Panc1 (cell line): Measurements from ENCODE around the gene ERN2. TPM values are rescaled to one million over a fixed set of nuclear protein-coding genes. Genes with fewer than 3 reads are reported as not detected.

ENCODE experiments used
- ATAC-seq: fragments of 200-7000 bp; cut with Tn5 transposase; 2 replicates; pipeline ENCODE4 v1.9.1; 2020; ENCODE audit warnings: mild to moderate bottlenecking, moderate library complexity
- BruUV-seq: library from RNA; stranded (reverse); fragments of 400-500 nt; replicated peaks from 2 replicates; lab custom pipeline; 2021; lab: Mats Ljungman, UMichigan
- CTCF ChIA-PET: fragments of 300-600 bp; sonication (Branson Sonifier 250); formaldehyde crosslinking; loops from one replicate; lab custom pipeline; 2022; ENCODE audit warnings: antibody characterized with exemption; lab: Charles Lee
- POLR2A ChIA-PET: fragments of 300-600 bp; sonication (Branson Sonifier 250); formaldehyde crosslinking; loops from one replicate; lab custom pipeline; 2022; ENCODE audit warnings: antibody characterized with exemption; lab: Charles Lee
- DNase-seq: peaks from one replicate; pipeline ENCODE4 v3.0.0-alpha.2; 2010; ENCODE audit warnings: low read depth, low spot score
- H3K27ac ChIP-seq: 2 replicates; pipeline ENCODE4 v1.5.1; 2011; ENCODE audit warnings: mild to moderate bottlenecking, low read length, inconsistent platforms
- H3K27me3 ChIP-seq: fragments of 200-500 bp; sonication (Bioruptor generic); 2 replicates; pipeline ENCODE4 v1.6.0; 2014; ENCODE audit warnings: low read length, inconsistent platforms; ENCODE audit not compliant: control insufficient read depth, insufficient read depth
- H3K36me3 ChIP-seq: fragments of 200-500 bp; sonication (Bioruptor generic); 2 replicates; pipeline ENCODE4 v1.5.1; 2014; ENCODE audit warnings: inconsistent platforms, mild to moderate bottlenecking, low read length, moderate library complexity; ENCODE audit not compliant: control insufficient read depth, insufficient read depth
- H3K4me1 ChIP-seq: 2 replicates; pipeline ENCODE4 v1.5.1; 2011; ENCODE audit warnings: inconsistent platforms, mild to moderate bottlenecking, low read length, moderate library complexity; ENCODE audit not compliant: control insufficient read depth, insufficient read depth
- H3K4me3 ChIP-seq, 2 experiments: 2 replicates each; pipeline ENCODE4 v1.5.1; 2011 to 2012; ENCODE audit warnings: low read depth in 2 of 2, low read length in 2 of 2, mild to moderate bottlenecking in 2 of 2, inconsistent platforms in 1 of 2, moderate library complexity in 1 of 2
- H3K9me3 ChIP-seq: fragments of 200-500 bp; sonication (Bioruptor generic); 2 replicates; pipeline ENCODE4 v1.5.1; 2014; ENCODE audit warnings: low read depth, mild to moderate bottlenecking, inconsistent platforms, low read length, moderate library complexity; ENCODE audit not compliant: control insufficient read depth, insufficient read depth
- POLR2AphosphoS5 ChIP-seq: IDR thresholded peaks from 2 replicates; pipeline ENCODE4 v1.6.1; 2012; ENCODE audit warnings: mild to moderate bottlenecking, low read depth, low read length, moderate library complexity
- SIN3A ChIP-seq: IDR thresholded peaks from 2 replicates; pipeline ENCODE4 v1.6.1; 2012; ENCODE audit warnings: low read depth, mild to moderate bottlenecking, low read length, moderate library complexity, borderline replicate concordance; ENCODE audit not compliant: insufficient read depth
- TCF7L2 ChIP-seq: IDR thresholded peaks from 2 replicates; pipeline ENCODE4 v1.6.1; 2011; ENCODE audit warnings: mild to moderate bottlenecking, low read depth, low read length, inconsistent platforms
- in situ Hi-C: cut with HindIII; loops from 2 replicates; pipeline ENCODE4 v1.10.0; 2016; ENCODE audit warnings: low sequenced_read_pairs, low pct_unique_long_range_greater_than_20kb
- intact Hi-C: fragments of 100-400 bp; cut with micrococcal nuclease; formaldehyde crosslinking; loops from one replicate; pipeline ENCODE4 v1.10.0; 2022; ENCODE audit not compliant: unreplicated experiment
- total RNA-seq: library from RNA; stranded (reverse); gene quantifications from one replicate; pipeline ENCODE4 v1.2.1, GENCODE V29; 2021; ENCODE audit not compliant: unreplicated experiment
- TF ChIP-seq, protein P1 (sequence below), 2 experiments: IDR thresholded peaks; 2 replicates each; pipeline ENCODE4 v1.6.1; 2011 to 2012; ENCODE audit warnings: low read depth in 2 of 2, control low read depth in 1 of 2, low read length in 1 of 2, mild to moderate bottlenecking in 1 of 2, moderate library complexity in 1 of 2; ENCODE audit not compliant: insufficient read depth in 1 of 2
- TF ChIP-seq, protein P2 (sequence below): fragments of 450-650 bp; IDR thresholded peaks from 2 replicates; pipeline ENCODE4 v1.5.1; 2017; ENCODE audit warnings: mild to moderate bottlenecking

Gene ERN2
- total RNA-seq, 1 experiment from 2014 or later, result not detected

DNA sequence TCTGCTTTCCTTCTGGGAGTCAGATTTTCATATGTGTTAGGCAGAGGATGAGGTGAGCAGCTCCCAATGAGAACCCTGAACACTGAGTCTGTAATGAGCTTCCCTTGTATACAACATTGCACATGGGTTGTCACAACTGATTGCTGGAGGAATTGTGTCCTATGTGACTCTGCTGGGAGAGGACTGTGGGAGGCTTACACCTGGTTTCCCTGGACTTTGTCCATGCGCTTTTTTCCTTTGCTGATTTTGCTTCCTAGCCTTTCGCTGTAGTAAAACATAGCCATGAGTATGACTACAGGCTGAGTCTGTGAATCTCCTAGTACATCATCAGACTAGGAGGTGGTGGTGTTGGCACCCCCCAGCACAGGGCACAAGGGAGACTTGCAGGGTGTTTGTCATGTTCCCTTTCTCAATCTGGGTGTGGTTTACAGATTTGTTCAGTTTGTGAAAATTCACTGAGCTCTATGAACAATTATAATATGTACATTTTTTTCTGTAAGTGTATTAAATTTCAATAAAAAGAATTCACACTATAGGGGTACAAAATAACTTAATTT lies 36.0 kb downstream of the ERN2 start:
- no peak for DNase-seq
- H3K4me3 ChIP-seq, result no peak overlapping the region
- no peaks in the 10 kb centered on the region for H3K9me3 ChIP-seq
- POLR2A ChIA-PET, result no interaction called here
- intact Hi-C loops, result no loop called here
- peak overlapping the region; percentile 95; the same call in 1 of the 2 replicates for H3K27ac ChIP-seq
- ATAC-seq, result no peak
- TF ChIP-seq POLR2AphosphoS5 (no peak), SIN3A (no peak), TCF7L2 (no peak)
- TF ChIP-seq, protein P1, sequence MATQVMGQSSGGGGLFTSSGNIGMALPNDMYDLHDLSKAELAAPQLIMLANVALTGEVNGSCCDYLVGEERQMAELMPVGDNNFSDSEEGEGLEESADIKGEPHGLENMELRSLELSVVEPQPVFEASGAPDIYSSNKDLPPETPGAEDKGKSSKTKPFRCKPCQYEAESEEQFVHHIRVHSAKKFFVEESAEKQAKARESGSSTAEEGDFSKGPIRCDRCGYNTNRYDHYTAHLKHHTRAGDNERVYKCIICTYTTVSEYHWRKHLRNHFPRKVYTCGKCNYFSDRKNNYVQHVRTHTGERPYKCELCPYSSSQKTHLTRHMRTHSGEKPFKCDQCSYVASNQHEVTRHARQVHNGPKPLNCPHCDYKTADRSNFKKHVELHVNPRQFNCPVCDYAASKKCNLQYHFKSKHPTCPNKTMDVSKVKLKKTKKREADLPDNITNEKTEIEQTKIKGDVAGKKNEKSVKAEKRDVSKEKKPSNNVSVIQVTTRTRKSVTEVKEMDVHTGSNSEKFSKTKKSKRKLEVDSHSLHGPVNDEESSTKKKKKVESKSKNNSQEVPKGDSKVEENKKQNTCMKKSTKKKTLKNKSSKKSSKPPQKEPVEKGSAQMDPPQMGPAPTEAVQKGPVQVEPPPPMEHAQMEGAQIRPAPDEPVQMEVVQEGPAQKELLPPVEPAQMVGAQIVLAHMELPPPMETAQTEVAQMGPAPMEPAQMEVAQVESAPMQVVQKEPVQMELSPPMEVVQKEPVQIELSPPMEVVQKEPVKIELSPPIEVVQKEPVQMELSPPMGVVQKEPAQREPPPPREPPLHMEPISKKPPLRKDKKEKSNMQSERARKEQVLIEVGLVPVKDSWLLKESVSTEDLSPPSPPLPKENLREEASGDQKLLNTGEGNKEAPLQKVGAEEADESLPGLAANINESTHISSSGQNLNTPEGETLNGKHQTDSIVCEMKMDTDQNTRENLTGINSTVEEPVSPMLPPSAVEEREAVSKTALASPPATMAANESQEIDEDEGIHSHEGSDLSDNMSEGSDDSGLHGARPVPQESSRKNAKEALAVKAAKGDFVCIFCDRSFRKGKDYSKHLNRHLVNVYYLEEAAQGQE (IDR thresholded peaks at IDR 0.05; ENCODE audit: insufficient read depth in 1 of 2, low read depth in 2 of 2, low read length in 1 of 2), result no peak
- TF ChIP-seq, protein P2, sequence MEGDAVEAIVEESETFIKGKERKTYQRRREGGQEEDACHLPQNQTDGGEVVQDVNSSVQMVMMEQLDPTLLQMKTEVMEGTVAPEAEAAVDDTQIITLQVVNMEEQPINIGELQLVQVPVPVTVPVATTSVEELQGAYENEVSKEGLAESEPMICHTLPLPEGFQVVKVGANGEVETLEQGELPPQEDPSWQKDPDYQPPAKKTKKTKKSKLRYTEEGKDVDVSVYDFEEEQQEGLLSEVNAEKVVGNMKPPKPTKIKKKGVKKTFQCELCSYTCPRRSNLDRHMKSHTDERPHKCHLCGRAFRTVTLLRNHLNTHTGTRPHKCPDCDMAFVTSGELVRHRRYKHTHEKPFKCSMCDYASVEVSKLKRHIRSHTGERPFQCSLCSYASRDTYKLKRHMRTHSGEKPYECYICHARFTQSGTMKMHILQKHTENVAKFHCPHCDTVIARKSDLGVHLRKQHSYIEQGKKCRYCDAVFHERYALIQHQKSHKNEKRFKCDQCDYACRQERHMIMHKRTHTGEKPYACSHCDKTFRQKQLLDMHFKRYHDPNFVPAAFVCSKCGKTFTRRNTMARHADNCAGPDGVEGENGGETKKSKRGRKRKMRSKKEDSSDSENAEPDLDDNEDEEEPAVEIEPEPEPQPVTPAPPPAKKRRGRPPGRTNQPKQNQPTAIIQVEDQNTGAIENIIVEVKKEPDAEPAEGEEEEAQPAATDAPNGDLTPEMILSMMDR, result no peak
- in situ Hi-C loops, result no loop called here
- BruUV-seq, result no TSS peak
- no peaks in the 10 kb centered on the region for H3K27me3 ChIP-seq
- H3K36me3 ChIP-seq, result peaks cover 15% of the 10 kb centered on the region
- peaks cover 29% of the 10 kb centered on the region for H3K4me1 ChIP-seq
- CTCF ChIA-PET, result no interaction called here

DNA sequence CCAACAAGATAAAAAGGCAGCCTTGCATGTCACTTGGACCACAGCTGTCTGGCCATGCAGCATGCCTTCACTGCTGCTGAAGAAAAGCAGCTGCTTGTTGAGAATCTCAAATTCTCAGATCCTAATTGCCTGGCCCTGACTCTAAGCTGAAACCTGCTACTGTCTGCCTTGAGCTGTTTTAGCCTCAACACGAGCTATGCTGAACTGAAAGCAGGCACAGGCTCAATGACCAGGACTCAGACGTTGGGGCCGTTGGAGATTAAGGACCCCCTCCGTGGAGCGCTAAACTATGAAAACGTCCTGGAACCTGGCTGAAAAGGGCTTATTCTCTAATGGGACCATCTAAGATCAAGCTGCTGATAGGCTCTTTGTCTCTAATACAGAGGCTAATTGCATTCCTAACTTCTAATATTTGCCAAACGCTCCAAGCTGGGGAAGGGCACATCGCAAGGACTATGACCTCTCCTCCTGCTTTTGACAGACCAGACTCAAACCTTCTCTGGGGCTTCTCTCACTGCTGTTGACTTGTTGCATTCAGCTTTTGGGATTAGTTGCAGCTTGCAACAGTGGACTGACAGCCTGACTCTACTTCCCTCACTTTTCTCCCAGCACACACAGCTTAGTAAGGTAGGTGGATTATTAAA lies 38.9 kb downstream of the ERN2 start:
- H3K4me1 ChIP-seq, result peaks cover 14% of the 10 kb centered on the region
- no peak overlapping the region for H3K4me3 ChIP-seq
- CTCF ChIA-PET, result no interaction called here
- TF ChIP-seq TCF7L2 (no peak), POLR2AphosphoS5 (no peak), SIN3A (no peak)
- TF ChIP-seq, protein P2, result no peak
- TF ChIP-seq, protein P1 (IDR thresholded peaks at IDR 0.05; ENCODE audit: insufficient read depth in 1 of 2, low read depth in 2 of 2, low read length in 1 of 2), result no peak
- BruUV-seq, result no TSS peak
- DNase-seq, result no peak
- H3K36me3 ChIP-seq, result peaks cover under 1% of the 10 kb centered on the region; the same call in 1 of the 2 replicates
- in situ Hi-C loops (no loop called here), intact Hi-C loops (no loop called here)
- no peaks in the 10 kb centered on the region for H3K9me3 ChIP-seq
- no peaks in the 10 kb centered on the region for H3K27me3 ChIP-seq
- POLR2A ChIA-PET, result no interaction called here
- H3K27ac ChIP-seq, result no peak overlapping the region
- no peak for ATAC-seq
